HUES6 (cell line): ENCODE data around the gene DCC.

ENCODE experiments used
- H3K27ac ChIP-seq: 2 replicates; pipeline ENCODE4 v1.7.0; 2013; ENCODE audit warnings: low read depth, mild to moderate bottlenecking, low read length, inconsistent platforms
- H3K27me3 ChIP-seq: 2 replicates; pipeline ENCODE4 v1.6.1; 2013; ENCODE audit warnings: low read length; ENCODE audit not compliant: control insufficient read depth, insufficient read depth
- H3K36me3 ChIP-seq: 2 replicates; pipeline ENCODE4 v1.6.1; 2013; ENCODE audit warnings: low read length; ENCODE audit not compliant: control insufficient read depth, insufficient read depth
- H3K4me1 ChIP-seq: 2 replicates; pipeline ENCODE4 v1.6.1; 2013; ENCODE audit warnings: low read length; ENCODE audit not compliant: control insufficient read depth, insufficient read depth
- H3K4me3 ChIP-seq: 2 replicates; pipeline ENCODE4 v1.5.1; 2013; ENCODE audit warnings: low read depth, low read length
- H3K9ac ChIP-seq: one replicate; pipeline ENCODE4 v1.6.1; 2013; ENCODE audit warnings: mild to moderate bottlenecking, low read length
- H3K9me3 ChIP-seq: 2 replicates; pipeline ENCODE4 v1.6.1; 2013; ENCODE audit warnings: low read depth, low read length; ENCODE audit not compliant: control insufficient read depth, insufficient read depth

The DCC gene

DNA sequence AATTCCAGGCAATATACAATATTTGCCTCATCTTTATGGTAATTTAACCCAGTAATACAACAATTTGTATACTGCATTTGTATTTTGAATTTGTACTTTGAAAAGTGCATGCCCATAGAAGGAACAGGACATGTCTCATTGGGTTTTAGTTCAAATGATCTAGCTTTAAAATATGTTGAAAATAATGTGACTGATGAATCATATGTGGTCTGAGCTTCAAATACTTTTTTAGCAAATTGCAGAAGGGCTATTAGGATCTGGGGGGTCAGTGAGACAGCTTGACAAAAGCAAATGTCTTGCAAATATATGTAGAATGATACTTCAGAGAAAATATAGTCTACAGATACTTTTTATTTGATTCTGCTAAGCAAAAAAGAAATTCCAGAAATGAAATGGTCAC, 248.9 kb downstream of the DCC start:
- Histone ChIP-seq H3K9ac (no peak overlapping the region), H3K9me3 (no peaks in the 10 kb centered on the region), H3K4me3 (no peak overlapping the region), H3K4me1 (no peaks in the 10 kb centered on the region), H3K36me3 (no peaks in the 10 kb centered on the region), H3K27ac (no peak overlapping the region), H3K27me3 (no peaks in the 10 kb centered on the region)

DNA sequence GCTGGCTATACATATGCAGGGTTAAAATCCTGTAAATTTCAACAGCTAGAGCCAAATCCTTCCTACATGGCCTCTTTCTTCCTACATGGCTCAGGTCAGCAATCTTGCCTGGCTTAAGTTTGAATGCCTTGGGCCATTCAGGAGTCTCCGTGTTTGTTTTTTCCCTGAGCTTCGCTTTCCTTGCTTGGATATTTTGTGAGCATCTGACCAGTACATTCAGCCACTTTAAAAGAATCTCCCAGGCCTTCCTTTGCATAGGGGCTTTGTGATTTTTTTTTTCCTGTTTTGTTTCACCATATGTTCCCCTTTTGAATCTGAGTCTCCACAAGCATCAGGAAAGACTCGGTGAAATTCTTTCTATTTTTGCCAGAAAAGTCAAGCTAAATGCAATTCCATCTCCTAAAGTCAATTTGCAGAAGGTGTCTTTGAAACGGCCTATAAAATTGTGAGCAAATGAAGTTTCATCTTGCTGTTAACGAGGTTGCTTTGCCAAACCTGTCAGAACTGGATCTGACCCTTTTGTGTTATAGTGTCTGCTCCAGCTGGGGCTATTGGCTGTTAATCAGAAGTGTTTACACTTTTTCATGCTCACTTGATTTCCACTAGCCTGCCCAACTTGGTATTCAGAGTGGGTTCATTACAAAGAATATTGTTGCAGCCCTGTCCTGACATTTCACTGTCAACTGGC, 256.9 kb downstream of the DCC start:
- Histone ChIP-seq H3K27ac (no peak overlapping the region), H3K9me3 (no peaks in the 10 kb centered on the region), H3K9ac (no peak overlapping the region), H3K4me1 (no peaks in the 10 kb centered on the region), H3K4me3 (no peak overlapping the region), H3K36me3 (no peaks in the 10 kb centered on the region), H3K27me3 (no peaks in the 10 kb centered on the region)

DNA sequence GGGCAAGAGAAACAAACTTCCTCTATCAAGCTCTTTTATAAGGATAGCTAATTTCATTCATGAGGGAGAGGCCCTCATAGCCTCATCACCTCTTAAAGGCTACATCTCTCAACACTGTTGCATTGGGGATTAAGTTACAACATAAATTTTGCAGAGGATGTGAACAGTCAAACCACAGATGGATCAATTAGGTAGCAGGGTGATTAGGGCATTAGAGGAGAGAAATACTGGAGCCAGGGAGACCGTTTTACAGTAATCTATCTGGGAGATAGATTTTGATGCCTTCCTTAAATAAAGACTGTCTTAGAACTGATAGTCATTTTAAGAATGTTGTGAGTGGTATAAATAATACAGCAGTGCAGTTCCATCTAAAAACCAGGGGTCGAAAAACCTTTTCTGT, 258.9 kb downstream of the DCC start:
- Histone ChIP-seq H3K4me3 (no peak overlapping the region), H3K9ac (no peak overlapping the region), H3K9me3 (no peaks in the 10 kb centered on the region), H3K4me1 (no peaks in the 10 kb centered on the region), H3K36me3 (no peaks in the 10 kb centered on the region), H3K27ac (no peak overlapping the region), H3K27me3 (no peaks in the 10 kb centered on the region)

DNA sequence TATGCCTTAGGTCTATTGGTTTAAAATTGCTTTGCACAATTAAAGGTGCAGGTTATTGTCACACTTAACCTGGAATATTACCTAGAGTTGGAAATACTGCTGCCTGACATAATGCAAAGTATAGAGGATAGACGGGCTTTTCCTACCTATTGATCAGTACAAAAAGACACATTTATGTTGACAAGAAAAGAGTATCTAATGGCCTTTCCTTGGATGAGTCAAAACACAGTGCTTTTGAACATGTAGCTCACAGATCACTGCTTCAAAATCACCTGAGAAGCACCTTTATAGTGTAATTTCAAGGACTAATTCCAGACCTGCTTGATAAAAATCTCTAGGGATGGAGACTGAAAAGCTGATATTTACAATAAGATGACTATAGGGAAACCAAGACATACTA, 262.8 kb downstream of the DCC start:
- Histone ChIP-seq H3K27ac (no peak overlapping the region), H3K4me3 (no peak overlapping the region), H3K36me3 (no peaks in the 10 kb centered on the region), H3K4me1 (no peaks in the 10 kb centered on the region; the same call in 1 of the 2 replicates), H3K9ac (no peak overlapping the region), H3K27me3 (no peaks in the 10 kb centered on the region), H3K9me3 (no peaks in the 10 kb centered on the region)

DNA sequence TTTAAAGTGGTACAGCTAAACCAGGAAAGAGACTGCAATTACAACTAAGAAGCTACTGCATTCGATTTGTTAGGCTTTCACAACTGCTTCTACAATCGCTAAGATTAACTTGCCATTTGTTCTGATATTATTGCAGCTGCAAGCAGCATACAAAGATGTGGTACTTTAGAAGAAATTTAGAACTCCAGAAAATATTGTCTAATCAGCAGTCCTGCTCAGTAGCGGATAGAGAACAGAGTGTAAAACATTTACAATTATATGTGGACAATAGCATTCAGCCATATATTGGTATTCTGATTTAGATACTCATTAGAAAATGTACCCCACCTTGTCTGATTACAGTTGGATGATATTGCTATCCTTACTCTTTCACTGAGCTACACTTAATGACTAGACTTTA, 265.3 kb downstream of the DCC start:
- Histone ChIP-seq H3K27ac (no peak overlapping the region), H3K9ac (no peak overlapping the region), H3K27me3 (no peaks in the 10 kb centered on the region), H3K4me1 (no peaks in the 10 kb centered on the region; the same call in 1 of the 2 replicates), H3K4me3 (no peak overlapping the region), H3K9me3 (no peaks in the 10 kb centered on the region), H3K36me3 (no peaks in the 10 kb centered on the region)

DNA sequence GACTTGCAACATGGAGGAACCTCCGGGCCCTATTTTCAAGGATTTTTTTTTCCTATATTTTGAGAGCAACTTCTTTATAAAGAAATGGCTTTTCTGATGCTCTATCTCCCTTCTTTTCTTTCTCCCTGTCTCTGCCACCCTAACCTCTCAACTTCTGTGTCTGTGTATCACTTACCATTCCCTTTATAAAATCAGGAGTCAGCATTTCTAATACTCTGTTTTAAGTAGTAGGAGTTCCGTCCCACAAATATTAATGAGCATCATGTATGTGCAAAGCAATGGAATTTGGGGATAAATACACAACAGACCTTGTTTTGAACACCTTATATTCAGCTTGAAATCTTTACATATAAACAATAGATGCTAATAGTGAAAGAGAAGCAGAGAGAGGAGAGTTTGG, 268.0 kb downstream of the DCC start:
- no peak overlapping the region for H3K27ac ChIP-seq
- no peaks in the 10 kb centered on the region; the same call in 1 of the 2 replicates for H3K4me1 ChIP-seq
- H3K27me3 ChIP-seq, result no peaks in the 10 kb centered on the region
- H3K36me3 ChIP-seq, result no peaks in the 10 kb centered on the region
- no peak overlapping the region for H3K4me3 ChIP-seq
- no peaks in the 10 kb centered on the region for H3K9me3 ChIP-seq
- H3K9ac ChIP-seq, result no peak overlapping the region

DNA sequence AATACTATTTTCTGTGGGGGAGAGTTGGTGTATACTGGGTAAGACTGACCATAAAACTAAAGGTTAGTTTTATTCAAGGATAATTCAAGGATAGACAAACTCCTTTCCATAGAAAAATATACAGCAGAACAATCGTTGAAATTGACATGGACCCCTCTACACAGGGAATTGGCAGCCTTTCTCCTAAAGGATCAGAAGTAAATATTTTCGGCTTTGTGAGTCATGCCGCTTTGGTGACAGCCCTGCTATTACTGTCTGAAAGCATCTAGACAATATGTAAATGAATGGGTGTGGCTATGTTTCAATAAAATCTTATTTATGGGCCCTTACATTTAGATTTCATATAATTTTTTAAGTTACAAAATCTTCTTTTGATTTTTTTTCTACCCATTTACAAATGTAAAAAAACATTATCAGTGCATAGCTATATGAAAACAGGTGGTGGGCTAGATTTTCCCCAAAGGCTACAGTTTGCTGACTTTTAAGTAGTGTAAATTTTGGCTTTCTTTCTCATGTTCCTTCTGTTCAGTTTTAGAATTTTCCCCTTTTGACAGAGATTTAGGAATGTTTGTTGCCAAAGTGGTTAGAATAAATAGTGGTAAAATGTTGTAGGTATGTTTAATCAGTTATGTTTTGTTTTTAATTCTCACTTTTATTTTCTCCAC, 270.6 kb downstream of the DCC start:
- H3K4me1 ChIP-seq, result peaks cover 8% of the 10 kb centered on the region; the same call in 1 of the 2 replicates
- no peaks in the 10 kb centered on the region for H3K27me3 ChIP-seq
- H3K27ac ChIP-seq, result no peak overlapping the region
- no peaks in the 10 kb centered on the region for H3K36me3 ChIP-seq
- H3K9ac ChIP-seq, result no peak overlapping the region
- H3K9me3 ChIP-seq, result no peaks in the 10 kb centered on the region
- no peak overlapping the region for H3K4me3 ChIP-seq

DNA sequence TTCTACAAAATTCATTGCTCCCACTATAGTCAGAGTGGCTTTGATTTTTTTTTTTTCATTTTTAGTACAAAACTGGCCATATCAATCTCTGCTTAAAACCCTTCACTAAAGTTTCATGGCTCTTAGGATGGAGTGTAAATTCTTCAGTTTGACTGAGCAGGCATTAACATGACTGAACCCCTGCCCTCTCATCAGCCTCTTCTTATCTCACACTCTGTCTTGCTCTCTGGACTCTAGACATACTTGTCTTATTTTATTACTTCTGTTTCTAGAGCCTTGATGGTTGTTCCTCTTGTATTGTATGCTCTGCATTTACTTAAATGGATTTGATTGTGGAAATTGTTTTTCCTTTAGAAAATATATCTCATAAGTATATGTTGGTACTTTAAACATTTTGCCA, 272.4 kb downstream of the DCC start:
- 0 out of 2 replicates have a peak, but pooled peaks cover 8% of the 10 kb centered on the region for H3K4me1 ChIP-seq
- no peak overlapping the region for H3K9ac ChIP-seq
- H3K27me3 ChIP-seq, result no peaks in the 10 kb centered on the region

DNA sequence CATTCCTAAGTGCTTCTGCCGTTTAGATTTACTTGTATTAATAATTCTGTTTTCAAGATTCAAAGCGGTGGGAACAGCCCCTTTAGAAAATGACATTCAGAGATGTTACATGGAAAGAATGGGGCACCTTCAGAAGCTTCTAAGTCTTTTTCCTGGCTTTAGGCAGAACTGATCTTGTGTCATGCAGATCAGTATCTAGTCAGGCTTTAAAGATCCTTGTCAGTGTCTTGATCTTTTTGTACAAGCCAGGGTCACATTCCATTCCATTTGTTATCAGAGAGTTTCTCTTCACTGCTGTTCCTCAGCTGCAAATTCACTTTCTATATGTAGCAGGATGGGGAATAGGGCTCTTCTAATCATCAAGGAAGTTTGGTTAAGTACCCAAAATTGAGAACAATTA, 275.3 kb downstream of the DCC start:
- Histone ChIP-seq H3K9ac (no peak overlapping the region), H3K27ac (no peak overlapping the region), H3K4me3 (no peak overlapping the region), H3K9me3 (no peaks in the 10 kb centered on the region), H3K27me3 (no peaks in the 10 kb centered on the region), H3K4me1 (0 out of 2 replicates have a peak, but pooled peaks cover 8% of the 10 kb centered on the region), H3K36me3 (no peaks in the 10 kb centered on the region)

More for the DNA sequence above, 272.4 kb downstream of the DCC start:
- no peak overlapping the region for H3K27ac ChIP-seq
- H3K9me3 ChIP-seq, result no peaks in the 10 kb centered on the region
- no peaks in the 10 kb centered on the region for H3K36me3 ChIP-seq
- H3K4me3 ChIP-seq, result no peak overlapping the region

DNA sequence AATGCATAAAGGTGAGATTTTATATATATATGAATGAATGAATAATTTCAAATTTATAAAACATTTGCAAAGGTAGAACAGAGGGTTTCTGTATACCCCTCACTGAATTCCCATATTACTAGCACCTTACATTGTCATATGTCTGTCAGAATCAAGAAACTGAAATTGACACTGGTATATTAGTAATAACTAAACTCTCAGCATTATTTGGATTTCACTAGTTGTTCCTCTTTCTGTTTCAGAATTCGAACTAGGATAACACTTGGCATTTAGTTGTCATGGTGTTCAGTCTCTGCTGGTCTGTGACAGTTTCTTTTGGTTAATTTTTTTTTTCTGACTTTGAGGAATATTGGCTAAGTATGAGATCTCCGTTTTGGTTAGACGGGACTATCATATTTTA, 275.9 kb downstream of the DCC start:
- Histone ChIP-seq H3K9ac (no peak overlapping the region), H3K36me3 (no peaks in the 10 kb centered on the region), H3K4me3 (no peak overlapping the region), H3K27me3 (no peaks in the 10 kb centered on the region), H3K4me1 (0 out of 2 replicates have a peak, but pooled peaks cover 8% of the 10 kb centered on the region), H3K27ac (no peak overlapping the region), H3K9me3 (no peaks in the 10 kb centered on the region)

DNA sequence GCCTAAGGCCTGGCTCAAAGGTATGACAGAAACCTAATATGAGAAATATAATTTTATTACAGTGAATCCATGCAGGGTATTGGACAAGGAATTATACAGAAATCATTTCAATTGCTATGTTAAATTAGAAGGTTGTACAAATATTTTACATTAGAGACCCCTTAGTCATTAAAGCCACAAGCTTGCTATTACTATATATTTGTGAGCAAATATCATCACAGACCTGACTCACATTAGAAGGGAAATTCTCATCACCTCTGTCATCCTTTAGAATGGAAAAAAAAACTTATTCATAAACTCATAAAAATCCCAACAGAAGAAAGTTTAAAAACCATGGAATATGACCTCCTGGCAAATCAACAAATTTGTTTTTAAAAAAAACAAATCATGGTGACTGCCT, 277.9 kb downstream of the DCC start:
- Histone ChIP-seq H3K36me3 (no peaks in the 10 kb centered on the region), H3K27ac (no peak overlapping the region), H3K4me1 (peaks cover 9% of the 10 kb centered on the region; the same call in 1 of the 2 replicates), H3K9ac (no peak overlapping the region), H3K4me3 (no peak overlapping the region), H3K9me3 (no peaks in the 10 kb centered on the region), H3K27me3 (no peaks in the 10 kb centered on the region)
